Breast epithelium (tissue), 3 donors: ENCODE measurements around the gene DCAF10.

Experiments
- CTCF ChIP-seq, 3 donors: fragments of 450-650 bp; IDR thresholded peaks; one replicate each; pipeline ENCODE4 v1.5.1; 2016 to 2017; ENCODE audit warnings: antibody characterized with exemption in 3 of 3, mild to moderate bottlenecking in 3 of 3, moderate library complexity in 3 of 3
- POLR2A ChIP-seq: fragments of 450-650 bp; IDR thresholded peaks from one replicate; pipeline ENCODE4 v1.6.1; 2016; ENCODE audit warnings: antibody characterized with exemption, mild to moderate bottlenecking, moderate library complexity
- POLR2AphosphoS5 ChIP-seq, 3 donors: sonication (generic); formaldehyde crosslinking; IDR thresholded peaks; one replicate each; pipeline ENCODE4 v1.6.1; 2017; ENCODE audit warnings: antibody characterized with exemption in 3 of 3

GRCh38 chr9:37801959-37802711 lies 1.5 kb downstream of the DCAF10 start:
- TF ChIP-seq CTCF (IDR thresholded peaks at IDR 0.05) (no peak), POLR2A (no peak), POLR2AphosphoS5 (IDR thresholded peaks at IDR 0.05) (no peak)
